Fibroblast of the conjunctiva (primary cell): Measurements from ENCODE around the gene ARFGAP2.
A peak's percentile ranks its signal among the peaks of the same experiment; 100 is the strongest.
"Not testable (repeated sequence)": the region's sequence is repeated elsewhere in the genome, so short reads cannot be mapped to it uniquely, and the experiment has no call there.

Experiments used
- DNase-seq: peaks from one replicate; pipeline ENCODE4 v3.0.0-alpha.2; 2010; ENCODE audit warnings: low read depth

Gene ARFGAP2

DNA sequence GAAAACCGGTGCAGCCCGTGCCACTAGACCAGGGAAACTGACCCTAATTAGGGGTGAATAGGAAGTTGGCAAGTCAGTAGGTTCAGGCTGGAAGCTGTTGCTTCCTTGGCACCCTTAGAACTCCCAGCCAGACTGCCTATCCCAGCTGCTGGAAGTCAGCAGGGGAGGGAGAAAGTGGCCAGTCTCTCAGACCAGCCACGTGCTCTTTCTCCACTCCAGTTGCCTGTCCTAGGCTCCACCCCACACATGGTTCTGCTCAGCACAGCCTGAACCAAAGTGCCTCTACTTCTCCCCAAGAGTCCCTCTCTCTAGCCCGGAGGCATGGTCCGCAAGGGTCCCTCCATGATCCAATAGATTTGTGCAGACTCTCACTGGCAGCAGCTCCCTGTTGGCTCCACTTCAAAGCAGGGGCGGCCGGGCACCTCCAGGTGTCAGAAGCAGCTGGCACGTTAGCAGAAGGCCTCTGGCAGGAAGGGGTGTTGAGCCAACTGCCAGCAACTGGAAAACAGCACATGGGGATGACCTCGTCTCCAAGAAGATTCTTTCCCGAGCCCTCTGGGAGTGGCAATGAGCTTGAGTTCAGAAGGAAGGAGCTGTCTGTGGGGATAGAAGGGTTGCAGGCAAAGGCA is 27.7 kb downstream of the ARFGAP2 start:
- DNase-seq, result no peak

DNA sequence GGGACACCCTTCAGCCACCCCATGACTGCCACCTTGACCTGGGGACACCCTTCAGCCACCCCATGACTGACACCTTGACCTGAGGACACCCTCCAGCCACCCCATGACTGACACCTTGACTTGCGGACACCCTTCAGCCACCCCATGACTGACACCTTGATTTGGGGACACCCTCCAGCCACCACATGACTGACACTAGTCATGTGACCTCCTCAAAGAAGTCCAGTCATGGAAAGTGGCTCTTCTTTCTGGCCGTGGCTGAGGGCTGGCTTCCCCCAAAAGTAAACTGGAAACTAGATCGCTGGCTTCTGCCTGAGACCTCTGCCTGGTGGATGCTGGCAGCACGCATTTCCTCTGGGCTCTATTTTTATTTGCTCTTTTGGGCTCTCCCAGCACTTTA is 28.4 kb downstream of the ARFGAP2 start:
- no peak for DNase-seq

DNA sequence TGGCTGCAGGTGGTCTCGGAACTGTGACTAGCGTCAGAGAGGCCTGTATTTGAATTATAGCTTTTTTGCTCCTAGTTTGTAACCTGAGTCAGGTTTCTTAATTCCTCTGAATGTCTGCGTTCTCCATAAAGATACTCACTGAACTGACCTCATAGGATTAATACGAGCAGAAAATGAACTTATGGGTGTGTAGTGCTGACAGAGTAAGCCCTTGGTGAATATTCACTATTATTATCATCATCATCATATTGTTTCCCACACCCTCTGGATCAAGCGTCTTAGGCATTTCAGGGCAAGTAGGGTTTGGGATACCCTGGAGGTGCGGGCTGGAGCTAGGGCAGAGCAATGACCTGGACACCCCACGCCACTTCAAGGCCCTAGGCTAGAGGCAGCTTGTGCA is 29.0 kb downstream of the ARFGAP2 start:
- DNase-seq, result no peak

DNA sequence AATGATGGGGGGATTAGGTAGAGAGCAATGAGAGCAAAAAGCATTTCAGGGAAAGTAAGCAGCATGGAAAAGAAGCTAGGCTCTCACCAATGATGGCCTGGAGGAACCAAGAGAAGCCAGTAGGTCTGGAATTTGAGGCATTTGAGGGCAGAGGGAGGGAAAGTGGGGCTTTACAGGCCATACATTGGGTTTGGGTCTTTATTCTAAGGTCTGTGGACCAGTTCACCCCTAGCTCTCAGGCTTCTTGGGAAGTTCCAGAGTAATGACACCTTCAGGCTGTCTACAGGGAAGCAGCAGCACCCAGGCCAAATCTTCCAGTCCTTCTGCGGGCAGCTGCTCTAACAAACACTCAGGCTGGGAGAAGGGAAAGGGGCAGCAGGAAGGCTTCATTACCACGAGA is 29.4 kb downstream of the ARFGAP2 start:
- DNase-seq, result no peak

DNA sequence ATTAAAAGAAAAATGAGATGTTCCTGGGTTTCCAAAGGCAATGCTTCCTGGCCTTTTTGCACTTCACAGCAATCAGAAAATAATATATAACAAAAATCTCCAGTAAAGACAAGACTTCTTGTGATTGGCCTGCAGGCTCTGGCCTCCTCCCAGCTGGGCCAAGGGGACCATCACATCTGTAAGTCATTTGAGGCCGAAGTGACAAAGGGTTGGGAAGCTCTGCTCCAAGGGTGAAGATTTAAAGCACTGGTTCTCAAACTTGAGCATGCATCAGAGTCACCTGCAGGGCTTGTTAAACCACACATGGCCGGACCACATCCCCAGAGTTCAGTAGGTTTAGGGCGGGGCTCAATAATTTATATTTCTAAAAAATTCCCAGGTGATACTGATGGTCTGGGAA is 32.1 kb downstream of the ARFGAP2 start:
- DNase-seq, result no peak

DNA sequence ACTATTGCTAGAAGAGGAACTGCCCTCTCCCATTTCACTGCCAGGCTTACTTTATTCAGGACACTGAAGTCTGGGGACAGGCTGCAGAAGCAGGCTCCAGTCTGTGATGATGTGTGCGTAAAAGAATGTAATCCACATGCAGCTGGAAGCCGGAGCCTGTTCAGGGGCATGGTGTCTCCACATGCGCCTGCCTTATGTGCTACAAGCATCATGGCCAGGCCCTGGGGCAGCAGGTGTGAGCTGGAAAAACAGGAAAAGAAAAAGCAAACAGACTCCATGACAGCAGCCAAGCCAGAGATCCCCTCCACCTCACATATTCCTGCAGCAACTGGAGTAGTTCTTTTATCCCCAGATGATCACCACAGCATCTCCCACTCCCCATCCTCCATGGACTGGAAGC is 33.4 kb downstream of the ARFGAP2 start:
- DNase-seq, result peak; percentile 66

DNA sequence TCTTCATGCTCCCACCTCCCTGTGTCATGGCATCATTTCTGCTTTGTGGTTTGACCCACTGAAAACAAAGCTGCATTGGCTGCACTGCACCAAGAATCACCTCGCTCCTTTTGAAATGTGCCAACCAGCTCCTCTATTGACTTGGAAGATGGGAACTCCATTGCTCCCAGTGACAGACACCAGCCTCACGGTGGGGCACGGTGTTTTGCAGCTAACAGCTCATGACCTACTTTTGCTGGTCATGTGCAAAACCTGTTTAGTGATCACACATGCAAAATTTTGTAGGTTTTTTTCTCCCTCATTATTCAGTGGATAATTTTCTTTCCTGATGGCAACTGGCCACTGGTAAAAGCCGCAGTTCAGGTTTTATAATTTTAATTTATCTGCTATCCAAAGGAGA is 36.8 kb downstream of the ARFGAP2 start:
- DNase-seq, result no peak

DNA sequence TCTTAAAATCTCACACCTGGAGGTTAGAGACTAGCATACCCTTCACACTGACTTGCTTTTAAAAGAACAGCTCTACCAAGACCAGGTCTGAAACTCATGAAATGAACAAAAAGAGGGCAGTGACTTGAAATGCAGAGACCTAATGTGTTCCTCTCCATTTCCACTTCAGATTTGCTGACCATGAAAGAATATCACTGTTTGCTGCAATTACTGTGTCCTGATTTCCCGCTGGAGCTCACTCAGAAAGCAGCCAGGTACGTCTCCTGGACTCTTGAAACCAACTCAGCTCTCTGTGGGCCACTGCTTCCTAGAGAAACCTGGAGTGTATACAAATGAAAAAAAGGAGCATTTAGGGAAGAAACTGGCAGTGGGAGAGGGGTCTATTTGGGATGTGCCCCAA is 39.2 kb downstream of the ARFGAP2 start:
- DNase-seq, result no peak

DNA sequence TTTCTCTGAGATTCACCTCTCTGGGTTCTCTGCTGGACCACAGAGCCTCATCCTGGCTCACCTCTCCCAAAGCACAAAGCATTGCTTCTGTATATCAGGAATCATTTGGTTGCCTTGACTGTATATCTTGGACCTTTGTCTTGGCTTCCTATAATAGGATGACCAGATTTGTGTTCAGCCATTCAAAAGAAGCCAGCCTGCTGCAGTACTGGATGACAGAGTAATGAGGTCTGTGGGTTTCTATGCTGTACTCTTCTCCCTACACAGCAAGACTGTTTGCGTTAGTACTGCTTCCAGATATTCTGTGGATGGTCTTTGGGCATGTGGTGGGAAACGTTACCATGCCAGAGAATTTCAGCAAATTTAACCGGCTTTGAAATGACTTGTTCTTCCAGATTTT is 39.8 kb downstream of the ARFGAP2 start:
- no peak for DNase-seq

DNA sequence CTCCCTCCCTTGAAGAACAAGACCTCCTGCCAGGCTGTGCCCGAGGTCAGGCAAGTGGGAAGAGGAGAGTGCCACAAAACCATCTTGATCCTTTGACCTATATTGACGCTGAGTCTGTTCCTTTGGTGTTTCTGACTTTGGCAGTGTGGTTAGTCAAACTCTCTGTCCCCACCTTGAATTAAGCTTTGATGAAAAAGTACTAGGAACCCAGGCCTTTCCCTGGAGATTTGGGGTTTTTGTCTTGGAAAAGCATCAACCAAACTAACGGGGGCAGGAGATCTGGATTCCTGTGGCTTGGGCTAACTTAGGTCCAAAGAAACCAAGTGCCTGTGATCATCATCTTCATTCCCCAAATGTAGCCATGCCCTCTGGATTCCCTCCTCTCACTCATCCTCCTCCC is 40.4 kb downstream of the ARFGAP2 start:
- DNase-seq, result no peak

DNA sequence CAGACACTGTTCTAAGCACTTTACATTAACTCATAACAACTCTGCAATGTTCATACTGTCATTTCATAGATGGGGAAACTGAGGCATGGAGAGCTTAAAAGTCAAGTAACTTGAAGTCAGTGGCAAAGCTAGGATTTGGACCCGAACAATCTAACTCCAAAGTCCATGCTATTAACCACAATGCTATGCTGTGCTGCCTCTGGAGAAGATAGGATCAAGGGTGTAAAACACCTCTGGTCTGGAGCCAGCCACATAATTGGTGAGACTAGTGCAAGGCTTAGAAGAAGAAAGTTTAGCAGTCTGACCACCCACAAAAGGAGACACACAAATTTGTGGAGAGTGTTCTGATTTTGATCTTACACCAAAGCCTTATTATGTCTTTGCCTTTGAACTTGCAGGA is 43.7 kb downstream of the ARFGAP2 start:
- no peak for DNase-seq

DNA sequence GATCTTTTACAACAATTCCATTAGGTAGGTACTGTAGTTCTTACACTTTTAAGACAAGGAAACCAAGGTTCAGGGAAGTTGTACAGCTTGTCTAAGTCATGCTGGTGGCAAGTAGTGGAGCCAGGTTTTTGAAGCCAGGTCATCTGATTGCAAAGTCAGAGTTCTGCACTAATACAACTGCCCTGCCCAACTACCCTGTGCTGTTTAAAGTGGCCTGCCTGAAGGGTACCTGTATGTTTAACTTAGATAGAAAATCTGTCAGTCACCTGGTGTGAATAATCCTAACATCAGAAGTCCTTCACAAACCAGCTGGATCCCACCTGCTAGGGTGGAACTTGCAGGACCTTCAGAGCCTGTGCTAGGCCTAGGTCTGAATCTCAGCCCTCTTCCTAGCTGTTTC is 44.2 kb downstream of the ARFGAP2 start:
- no peak for DNase-seq

DNA sequence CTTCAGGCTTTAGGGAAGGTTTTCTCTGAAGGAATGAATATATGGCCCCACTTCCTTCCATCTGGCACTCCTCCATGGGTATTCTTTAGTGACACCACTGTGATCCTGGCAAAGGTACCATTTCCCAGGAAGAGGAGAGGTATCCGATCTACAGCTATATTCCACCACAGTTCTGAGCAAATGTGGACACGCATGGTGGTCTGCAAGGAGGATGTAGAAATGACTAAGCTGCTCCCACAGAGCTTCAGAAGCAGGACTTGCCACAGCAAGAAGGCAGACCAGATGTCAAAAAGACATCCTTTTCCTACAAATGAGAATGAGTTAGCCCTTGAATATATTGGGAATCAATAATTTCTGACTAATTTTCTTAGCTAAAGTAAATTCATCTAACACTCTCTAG is 45.5 kb downstream of the ARFGAP2 start:
- no peak for DNase-seq

DNA sequence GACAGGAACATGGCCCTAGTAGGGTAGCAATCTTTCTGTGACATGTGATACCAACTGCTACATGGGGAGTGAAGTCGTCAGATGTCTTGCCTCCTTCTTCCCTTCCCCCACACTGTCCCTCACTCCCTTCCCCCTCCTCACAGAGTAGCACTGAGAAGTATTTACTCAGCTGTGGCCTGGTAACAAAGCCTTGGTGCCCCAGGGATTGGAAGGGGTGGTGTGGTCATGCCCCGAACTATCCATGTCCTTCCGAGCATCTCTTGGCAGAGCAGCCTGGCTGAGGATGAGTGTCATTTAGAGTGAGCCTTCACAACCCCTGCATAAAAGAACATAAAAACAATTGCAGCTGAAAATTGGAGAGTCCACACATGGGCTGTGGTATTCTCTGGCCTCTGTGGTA is 46.1 kb downstream of the ARFGAP2 start:
- no peak for DNase-seq

DNA sequence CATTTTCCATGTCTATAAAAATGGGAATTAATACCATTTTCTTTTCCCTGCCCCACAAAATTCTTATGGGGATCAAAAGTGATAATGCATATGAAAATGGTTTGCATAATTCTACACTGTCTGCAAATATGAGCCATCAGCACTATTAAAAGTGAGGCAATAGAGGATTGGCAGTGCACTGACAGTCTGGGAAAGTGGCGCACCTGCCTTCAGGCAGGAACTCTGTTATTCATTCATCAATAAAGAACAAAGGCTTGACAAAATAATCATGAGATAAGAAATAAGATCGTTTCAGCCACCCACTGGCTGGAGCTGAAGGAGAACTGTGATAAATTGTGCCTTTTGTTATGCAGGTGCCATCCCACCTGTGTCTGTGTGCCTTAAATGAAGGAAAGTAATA is 49.5 kb downstream of the ARFGAP2 start:
- DNase-seq, result no peak

DNA sequence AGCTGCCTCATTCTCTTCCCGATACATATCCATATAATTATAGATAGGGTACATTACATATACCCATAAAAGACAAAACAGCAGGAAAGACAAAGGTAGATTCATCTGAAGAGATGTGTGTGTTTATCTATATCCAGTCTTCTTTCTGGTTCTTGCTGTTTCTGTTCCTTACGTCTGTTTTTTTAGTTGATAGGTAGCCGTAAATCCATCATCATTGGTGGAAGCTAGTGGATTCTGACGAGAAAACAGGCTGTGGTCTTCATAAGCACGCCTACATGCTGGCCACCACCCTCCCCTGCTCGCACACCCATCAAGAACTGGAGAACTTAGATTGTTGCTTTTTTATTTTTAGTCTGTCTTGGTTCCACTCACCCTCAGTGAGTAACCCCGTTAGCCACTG is 51.6 kb downstream of the ARFGAP2 start:
- no peak for DNase-seq

DNA sequence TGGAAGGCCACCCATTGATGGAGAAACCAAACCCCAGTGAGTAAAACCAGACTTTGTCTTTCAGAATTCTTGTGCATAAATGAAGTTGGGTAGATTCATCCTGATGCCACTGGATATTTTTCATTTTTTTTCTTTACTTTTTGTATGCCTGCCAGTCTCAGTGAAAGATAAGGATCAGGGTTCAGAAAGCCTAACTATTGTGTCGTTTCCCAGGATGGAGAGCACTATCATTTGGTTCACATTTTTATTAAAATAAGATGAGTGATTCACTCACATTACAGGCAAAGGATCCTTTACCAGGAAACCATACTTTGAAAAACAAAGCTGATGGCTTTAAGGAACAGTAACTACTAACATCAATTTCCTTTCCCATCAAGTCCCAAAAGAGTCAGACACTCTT is 52.0 kb downstream of the ARFGAP2 start:
- no peak for DNase-seq

DNA sequence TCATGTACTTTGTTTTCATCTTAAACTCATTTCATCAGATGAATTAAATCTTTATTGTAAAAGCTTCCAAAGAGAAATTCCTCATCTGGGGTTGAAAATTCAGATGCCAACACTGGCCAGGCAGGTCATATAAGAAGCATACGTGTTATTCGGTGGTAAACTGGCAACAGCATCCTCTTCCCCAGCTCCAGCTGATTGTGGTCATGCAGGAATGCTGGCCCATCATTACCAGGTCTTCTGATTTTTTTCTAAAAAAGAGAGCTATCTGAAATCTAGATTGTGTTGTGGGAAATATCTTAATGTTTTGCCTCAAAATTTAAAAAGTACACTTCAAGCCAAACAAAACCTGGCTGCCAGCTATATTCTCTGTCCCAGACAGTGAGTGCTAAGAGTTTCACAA is 53.6 kb downstream of the ARFGAP2 start:
- DNase-seq, result no peak

DNA sequence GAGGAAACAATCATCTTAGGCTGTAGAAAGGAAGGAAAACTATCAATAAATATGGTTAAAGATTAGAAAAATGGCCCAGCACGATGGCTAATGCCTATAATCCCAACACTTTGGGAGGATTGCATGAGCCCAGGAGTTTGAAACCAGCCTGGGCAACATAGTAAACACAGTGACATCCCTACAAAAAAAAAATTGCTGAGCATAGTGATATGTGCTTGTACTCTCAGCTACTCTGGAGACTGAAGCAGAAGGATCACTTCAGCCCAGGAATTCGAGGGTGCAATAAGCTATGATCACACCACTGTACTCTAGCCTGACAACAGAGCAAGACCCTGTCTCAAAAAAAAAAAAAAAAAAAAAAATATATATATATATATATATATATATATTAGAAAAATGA is 54.9 kb downstream of the ARFGAP2 start:
- DNase-seq, result no peak

DNA sequence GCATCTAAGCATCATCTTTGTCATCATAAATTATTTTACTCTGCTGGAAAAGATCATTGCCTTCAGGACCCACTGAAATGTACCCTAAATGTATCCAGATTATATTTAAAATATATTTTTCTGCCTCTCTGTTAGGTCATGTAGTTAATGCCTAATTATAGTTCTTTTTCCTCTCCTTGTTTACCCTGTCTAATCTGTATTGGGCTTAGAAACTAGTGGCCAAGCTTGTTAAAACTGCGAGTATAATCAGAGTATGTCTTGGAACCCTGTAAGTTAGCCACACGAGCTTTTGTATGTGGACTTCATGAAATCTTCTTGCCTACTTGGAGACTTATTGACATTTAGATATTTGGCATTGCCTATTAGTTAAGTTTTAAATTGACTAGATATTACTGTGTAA is 55.6 kb downstream of the ARFGAP2 start:
- no peak for DNase-seq

DNA sequence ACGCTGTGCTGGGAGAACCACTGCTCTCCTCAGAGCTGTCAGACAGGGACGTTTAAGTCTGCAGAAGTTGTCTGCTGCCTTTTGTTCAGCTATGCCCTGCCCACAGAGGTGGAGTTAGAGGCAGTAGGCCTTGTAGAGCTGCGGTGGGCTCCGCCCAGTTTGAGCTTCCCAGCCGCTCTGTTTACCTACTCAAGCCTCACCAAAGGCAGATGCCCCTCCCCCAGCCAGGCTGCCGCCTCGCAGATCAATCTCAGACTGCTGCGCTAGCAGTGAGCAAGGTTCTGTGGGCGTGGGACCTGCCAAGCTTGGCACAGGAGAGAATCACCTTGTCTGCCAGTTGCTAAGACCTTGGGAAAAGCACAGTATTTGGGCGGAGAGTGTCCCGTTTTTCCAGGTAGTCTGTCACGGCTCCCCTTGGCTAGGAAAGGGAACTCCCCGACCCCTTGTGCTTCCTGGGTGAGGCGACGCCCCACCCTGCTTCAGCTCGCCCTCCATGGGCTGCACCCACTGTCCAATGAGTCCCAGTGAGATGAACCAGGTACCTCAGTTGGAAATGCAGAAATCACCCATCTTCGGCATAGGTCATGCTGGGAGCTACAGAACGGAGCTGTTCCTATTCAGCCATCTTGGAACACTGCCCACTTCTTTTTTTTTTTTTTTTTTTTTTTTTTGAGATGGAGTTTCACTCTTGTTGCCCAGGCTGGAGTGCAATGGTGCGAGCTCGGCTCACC is 57.6 kb downstream of the ARFGAP2 start:
- not testable (repeated sequence) for DNase-seq
